ENCODE measurements around the gene EXOC4.

DNA sequence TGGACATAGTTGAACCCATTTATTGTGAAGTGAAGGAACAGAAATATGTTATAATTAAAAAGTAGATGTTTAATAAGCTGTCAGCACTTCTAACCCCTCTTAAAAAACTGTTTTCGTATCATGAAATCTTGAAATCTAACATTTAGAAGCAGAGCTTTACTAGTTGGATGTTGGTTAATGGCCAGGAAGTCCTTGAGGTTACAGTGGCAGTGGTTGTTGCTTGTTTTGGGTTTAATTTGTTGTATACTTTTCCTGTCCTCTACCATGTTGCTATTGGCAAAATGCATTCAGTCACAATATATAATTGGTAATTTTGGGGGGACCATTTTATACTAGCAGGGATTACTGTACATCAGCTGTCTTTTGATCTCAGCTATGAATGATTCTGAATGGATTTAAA lies 60.7 kb downstream of the EXOC4 start:
- TF ChIP-seq, protein P1, sequence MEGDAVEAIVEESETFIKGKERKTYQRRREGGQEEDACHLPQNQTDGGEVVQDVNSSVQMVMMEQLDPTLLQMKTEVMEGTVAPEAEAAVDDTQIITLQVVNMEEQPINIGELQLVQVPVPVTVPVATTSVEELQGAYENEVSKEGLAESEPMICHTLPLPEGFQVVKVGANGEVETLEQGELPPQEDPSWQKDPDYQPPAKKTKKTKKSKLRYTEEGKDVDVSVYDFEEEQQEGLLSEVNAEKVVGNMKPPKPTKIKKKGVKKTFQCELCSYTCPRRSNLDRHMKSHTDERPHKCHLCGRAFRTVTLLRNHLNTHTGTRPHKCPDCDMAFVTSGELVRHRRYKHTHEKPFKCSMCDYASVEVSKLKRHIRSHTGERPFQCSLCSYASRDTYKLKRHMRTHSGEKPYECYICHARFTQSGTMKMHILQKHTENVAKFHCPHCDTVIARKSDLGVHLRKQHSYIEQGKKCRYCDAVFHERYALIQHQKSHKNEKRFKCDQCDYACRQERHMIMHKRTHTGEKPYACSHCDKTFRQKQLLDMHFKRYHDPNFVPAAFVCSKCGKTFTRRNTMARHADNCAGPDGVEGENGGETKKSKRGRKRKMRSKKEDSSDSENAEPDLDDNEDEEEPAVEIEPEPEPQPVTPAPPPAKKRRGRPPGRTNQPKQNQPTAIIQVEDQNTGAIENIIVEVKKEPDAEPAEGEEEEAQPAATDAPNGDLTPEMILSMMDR (IDR thresholded peaks at IDR 0.05; ENCODE audit: low read depth, low read length, poor library complexity, severe bottlenecking) = no peak
- no peak for TF ChIP-seq EZH2phosphoT487 (IDR thresholded peaks at IDR 0.05; ENCODE audit: borderline replicate concordance, low read length)

Data from DOHH2 (cell line).